Measurements from ENCODE around the gene CHMP1B. TPM values are rescaled to one million over a fixed set of nuclear protein-coding genes. Genes with fewer than 3 reads are reported as not detected.

The CHMP1B gene
- total RNA-seq, 2 experiments from 2014 or later: 64.4 to 67.4 TPM

DNA sequence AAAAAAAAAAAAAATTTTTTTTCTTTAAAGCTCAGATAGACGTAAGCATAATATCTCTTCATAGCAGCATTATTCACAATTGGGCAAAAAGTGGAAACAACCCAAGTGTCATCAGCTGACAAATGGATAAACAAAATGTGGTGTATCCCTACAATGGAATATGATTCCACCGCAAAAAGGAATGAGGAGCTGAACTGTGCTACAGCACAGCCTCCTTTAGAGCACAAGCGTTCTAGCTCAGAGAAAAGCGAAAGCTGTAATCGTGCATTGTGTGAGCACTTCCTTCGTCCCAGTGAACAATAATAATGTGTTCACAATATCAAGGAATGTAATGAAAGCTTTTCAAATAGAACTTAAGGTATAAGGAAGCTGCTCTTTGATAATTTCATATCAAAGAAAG lies 11.7 kb upstream of the CHMP1B start:
- Histone ChIP-seq H3K4me3 (ENCODE audit: low read length) (no peak overlapping the region), H3K9me3 (ENCODE audit: control insufficient read depth in 1 of 2, insufficient read depth in 1 of 2, low read length in 2 of 2) (no peaks in the 10 kb centered on the region), H3K36me3 (ENCODE audit: insufficient read depth, low read length) (no peaks in the 10 kb centered on the region), H3K27ac (ENCODE audit: low read depth in 1 of 2, low read length in 2 of 2) (no peak overlapping the region), H3K27me3 (ENCODE audit: control insufficient read depth in 1 of 2, insufficient read depth in 2 of 2, low read length in 2 of 2) (peaks cover 0 to 2% of the 10 kb centered on the region in 2 experiments), H3K4me1 (ENCODE audit: insufficient read depth, low read length) (no peaks in the 10 kb centered on the region)
- Mint-ChIP-seq H3K4me3 (no peak overlapping the region), H3K9me3 (no peaks in the 10 kb centered on the region), H3K36me3 (ENCODE audit: low read depth) (no peaks in the 10 kb centered on the region), H3K27me3 (no peaks in the 10 kb centered on the region), H3K4me1 (ENCODE audit: low read depth) (no peaks in the 10 kb centered on the region), H3K27ac (no peak overlapping the region)
- ATAC-seq (ENCODE audit: poor library complexity): no peak
- intact Hi-C loops (cut with DNase I, micrococcal nuclease): no loop called here
- ChIA-PET CTCF (interaction anchor here (0.6 to 1.3 kb wide), 2 partner anchors 18 to 21 kb away, joined by 3 to 4 read pairs; no protein-coding TSS in a partner anchor), POLR2A (interaction anchor here (2.9 kb wide), 1 partner anchor 10 kb away, joined by 20 read pairs; the partner anchor contains the start of gene CHMP1B)
- TF ChIP-seq, protein P1, sequence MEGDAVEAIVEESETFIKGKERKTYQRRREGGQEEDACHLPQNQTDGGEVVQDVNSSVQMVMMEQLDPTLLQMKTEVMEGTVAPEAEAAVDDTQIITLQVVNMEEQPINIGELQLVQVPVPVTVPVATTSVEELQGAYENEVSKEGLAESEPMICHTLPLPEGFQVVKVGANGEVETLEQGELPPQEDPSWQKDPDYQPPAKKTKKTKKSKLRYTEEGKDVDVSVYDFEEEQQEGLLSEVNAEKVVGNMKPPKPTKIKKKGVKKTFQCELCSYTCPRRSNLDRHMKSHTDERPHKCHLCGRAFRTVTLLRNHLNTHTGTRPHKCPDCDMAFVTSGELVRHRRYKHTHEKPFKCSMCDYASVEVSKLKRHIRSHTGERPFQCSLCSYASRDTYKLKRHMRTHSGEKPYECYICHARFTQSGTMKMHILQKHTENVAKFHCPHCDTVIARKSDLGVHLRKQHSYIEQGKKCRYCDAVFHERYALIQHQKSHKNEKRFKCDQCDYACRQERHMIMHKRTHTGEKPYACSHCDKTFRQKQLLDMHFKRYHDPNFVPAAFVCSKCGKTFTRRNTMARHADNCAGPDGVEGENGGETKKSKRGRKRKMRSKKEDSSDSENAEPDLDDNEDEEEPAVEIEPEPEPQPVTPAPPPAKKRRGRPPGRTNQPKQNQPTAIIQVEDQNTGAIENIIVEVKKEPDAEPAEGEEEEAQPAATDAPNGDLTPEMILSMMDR (IDR thresholded peaks at IDR 0.05): no peak
- no peak for DNase-seq

DNA sequence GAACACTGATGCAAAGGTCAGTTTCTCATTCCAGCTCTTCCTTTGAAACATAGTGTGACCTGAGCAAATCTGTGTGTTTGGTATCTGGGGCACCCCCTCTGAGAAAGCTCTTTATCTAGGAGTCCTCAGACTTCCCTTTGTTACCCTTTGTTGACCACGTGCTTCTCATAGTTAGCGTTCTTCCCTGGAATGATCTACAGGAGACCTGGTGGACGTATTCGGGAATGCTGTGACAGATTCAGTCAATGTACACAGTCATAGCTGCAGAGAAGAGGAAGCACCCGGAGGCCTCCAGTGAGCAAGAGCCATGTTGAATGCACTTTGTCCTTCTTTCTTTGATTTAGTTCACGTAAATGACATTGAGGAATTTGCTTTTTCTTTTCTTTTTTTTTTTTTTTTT lies 10.7 kb upstream of the CHMP1B start:
- ChIA-PET POLR2A (interaction anchor here (2.9 kb wide), 1 partner anchor 9 kb away, joined by 20 read pairs; the partner anchor contains the start of gene CHMP1B), CTCF (interaction anchor here (1.3 kb wide), 1 partner anchor 19 kb away, joined by 4 read pairs; no protein-coding TSS in a partner anchor)
- no peak overlapping the region for H3K4me3 Mint-ChIP-seq
- H3K27me3 Mint-ChIP-seq: no peaks in the 10 kb centered on the region
- H3K36me3 Mint-ChIP-seq (ENCODE audit: low read depth): no peaks in the 10 kb centered on the region
- intact Hi-C loops (cut with DNase I, micrococcal nuclease): loop anchor here in 1 of 2 experiments (10.0 kb wide), 2 partner anchors 1316 to 1884 kb away; partner anchors contain the start of genes FAM210A, NAPG and RNMT
- no peaks in the 10 kb centered on the region for H3K9me3 Mint-ChIP-seq
- no peak for ATAC-seq (ENCODE audit: poor library complexity)
- Histone ChIP-seq H3K4me3 (ENCODE audit: low read length) (no peak overlapping the region), H3K9me3 (ENCODE audit: control insufficient read depth in 1 of 2, insufficient read depth in 1 of 2, low read length in 2 of 2) (no peaks in the 10 kb centered on the region), H3K36me3 (ENCODE audit: insufficient read depth, low read length) (no peaks in the 10 kb centered on the region), H3K4me1 (ENCODE audit: insufficient read depth, low read length) (no peaks in the 10 kb centered on the region), H3K27ac (ENCODE audit: low read depth in 1 of 2, low read length in 2 of 2) (no peak overlapping the region), H3K27me3 (ENCODE audit: control insufficient read depth in 1 of 2, insufficient read depth in 2 of 2, low read length in 2 of 2) (peaks cover 0 to 2% of the 10 kb centered on the region in 2 experiments)
- H3K27ac Mint-ChIP-seq: no peak overlapping the region
- no peaks in the 10 kb centered on the region for H3K4me1 Mint-ChIP-seq (ENCODE audit: low read depth)
- DNase-seq: no peak
- TF ChIP-seq, protein P1 (IDR thresholded peaks at IDR 0.05): no peak

DNA sequence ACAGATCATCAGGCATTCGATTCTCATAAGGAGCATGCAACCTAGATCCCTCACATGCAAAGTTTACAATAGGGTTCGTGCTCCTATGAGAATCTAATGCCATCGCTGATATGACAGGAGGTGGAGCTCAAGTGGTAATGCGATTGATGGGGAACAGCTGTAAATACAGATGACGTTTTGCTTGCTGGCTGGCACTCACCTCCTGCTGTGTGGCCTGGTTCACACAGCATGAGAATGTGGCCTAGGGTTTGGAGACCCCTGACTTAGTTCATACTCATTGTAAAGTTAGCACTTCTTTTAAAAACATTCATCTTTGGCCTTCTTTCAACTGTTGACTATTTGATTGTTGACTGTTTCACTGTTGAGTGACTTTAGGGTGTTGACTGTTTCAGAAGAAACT lies 8.7 kb upstream of the CHMP1B start:
- TF ChIP-seq, protein P1 (IDR thresholded peaks at IDR 0.05): no peak
- no peaks in the 10 kb centered on the region for H3K27me3 Mint-ChIP-seq
- POLR2A ChIA-PET: no interaction called here
- H3K36me3 Mint-ChIP-seq (ENCODE audit: low read depth): no peaks in the 10 kb centered on the region
- Histone ChIP-seq H3K36me3 (ENCODE audit: insufficient read depth, low read length) (no peaks in the 10 kb centered on the region), H3K4me3 (ENCODE audit: low read length) (no peak overlapping the region), H3K4me1 (ENCODE audit: insufficient read depth, low read length) (no peaks in the 10 kb centered on the region), H3K27me3 (ENCODE audit: control insufficient read depth in 1 of 2, insufficient read depth in 2 of 2, low read length in 2 of 2) (no peaks in the 10 kb centered on the region), H3K9me3 (ENCODE audit: control insufficient read depth in 1 of 2, insufficient read depth in 1 of 2, low read length in 2 of 2) (no peaks in the 10 kb centered on the region), H3K27ac (ENCODE audit: low read depth in 1 of 2, low read length in 2 of 2) (no peak overlapping the region)
- H3K27ac Mint-ChIP-seq: no peak overlapping the region
- ATAC-seq (ENCODE audit: poor library complexity) (no peak), DNase-seq (no peak)
- no peaks in the 10 kb centered on the region for H3K4me1 Mint-ChIP-seq (ENCODE audit: low read depth)
- H3K4me3 Mint-ChIP-seq: no peak overlapping the region
- H3K9me3 Mint-ChIP-seq: no peaks in the 10 kb centered on the region
- intact Hi-C loops (cut with DNase I, micrococcal nuclease): loop anchor here in 1 of 2 experiments (10.0 kb wide), 2 partner anchors 1318 to 1882 kb away; partner anchors contain the start of genes FAM210A, NAPG and RNMT
- CTCF ChIA-PET: no interaction called here

Measured in CD4-positive, alpha-beta T cell (primary cell).